Stimulated activated CD4-positive, alpha-beta T cell treated with anti-CD3 and anti-CD28 coated beads, Interleukin-15, amount 100 ng/mL, for 24 hours (primary cell): ENCODE data around the gene CDH5.

Source experiments
- DNase-seq: peaks from one replicate; pipeline ENCODE4 v3.0.0-alpha.2; 2020

Gene CDH5

GRCh38 chr16:66419527-66419926 is 53.0 kb downstream of the CDH5 start:
- DNase-seq, result no peak

GRCh38 chr16:66420396-66420795 is 53.9 kb downstream of the CDH5 start:
- DNase-seq, result no peak

GRCh38 chr16:66421891-66422290 is 55.4 kb downstream of the CDH5 start:
- DNase-seq, result no peak

- DNase-seq, result no peak
These were observed 55.9 kb downstream of the CDH5 start for GRCh38 chr16:66422366-66422765.

GRCh38 chr16:66423177-66423576 is 56.7 kb downstream of the CDH5 start:
- no peak for DNase-seq

- DNase-seq, result no peak
These were observed 59.2 kb downstream of the CDH5 start for GRCh38 chr16:66425651-66426050.

- DNase-seq, result peak; percentile 22
These were observed 59.9 kb downstream of the CDH5 start for GRCh38 chr16:66426112-66427035.

- peak; percentile 27 for DNase-seq
These were observed 60.8 kb downstream of the CDH5 start, which contains the start of gene BEAN1 for GRCh38 chr16:66427036-66427860. BEAN1 (plus strand) TSS chr16:66427295; CDS start chr16:66437677, 10,382 bp downstream.

- peak; percentile 18 for DNase-seq
These were observed 61.6 kb downstream of the CDH5 start for GRCh38 chr16:66427871-66428681.

GRCh38 chr16:66428682-66429251 is 62.3 kb downstream of the CDH5 start:
- DNase-seq, result no peak

- DNase-seq, result no peak
These were observed 62.9 kb downstream of the CDH5 start for GRCh38 chr16:66429290-66429962.

GRCh38 chr16:66430214-66430613 is 63.7 kb downstream of the CDH5 start:
- no peak for DNase-seq

- DNase-seq, result no peak
These were observed 65.3 kb downstream of the CDH5 start for GRCh38 chr16:66431760-66432159.

- no peak for DNase-seq
These were observed 65.9 kb downstream of the CDH5 start for GRCh38 chr16:66432429-66432828.

- DNase-seq, result no peak
These were observed 68.3 kb downstream of the CDH5 start for GRCh38 chr16:66434619-66435430.

GRCh38 chr16:66435896-66436295 is 69.4 kb downstream of the CDH5 start:
- no peak for DNase-seq

- no peak for DNase-seq
These were observed 71.0 kb downstream of the CDH5 start for GRCh38 chr16:66437391-66437945.

GRCh38 chr16:66438536-66438935 is 72.0 kb downstream of the CDH5 start:
- DNase-seq, result no peak

GRCh38 chr16:66439051-66439730 is 72.7 kb downstream of the CDH5 start:
- DNase-seq, result no peak

GRCh38 chr16:66440271-66440802 is 73.8 kb downstream of the CDH5 start:
- DNase-seq, result no peak
